GM12891 (cell line): Measurements from ENCODE around the gene UBE2M. TPM values are rescaled to one million over a fixed set of nuclear protein-coding genes. Genes with fewer than 3 reads are reported as not detected.
"Not testable (repeated sequence)": the region's sequence is repeated elsewhere in the genome, so short reads cannot be mapped to it uniquely, and the experiment has no call there.

Experiments used
- DNase-seq: peaks from one replicate; pipeline ENCODE4 v3.0.0; 2011; ENCODE audit warnings: low spot score; ENCODE audit not compliant: insufficient read length
- FAIRE-seq: peaks from 2 replicates; lab custom pipeline; 2011; peaks lifted over from hg19 to GRCh38; lab: Jason Lieb, UNC
- PAX5 ChIP-seq: IDR thresholded peaks from 2 replicates; pipeline ENCODE4 v1.6.1; 2011; ENCODE audit warnings: low read length, moderate library complexity, mild to moderate bottlenecking; ENCODE audit not compliant: insufficient read depth, severe bottlenecking
- POLR2A ChIP-seq: IDR thresholded peaks from 2 replicates; pipeline ENCODE4 v1.6.1; 2011; ENCODE audit warnings: low read depth, low read length, control low read depth
- POLR2AphosphoS5 ChIP-seq: IDR thresholded peaks from 2 replicates; pipeline ENCODE4 v1.6.1; 2011; ENCODE audit warnings: low read depth, low read length, control low read depth
- POU2F2 ChIP-seq: IDR thresholded peaks from 2 replicates; pipeline ENCODE4 v1.6.1; 2011; ENCODE audit warnings: low read depth, mild to moderate bottlenecking, control low read depth, low read length, moderate library complexity
- SPI1 ChIP-seq: IDR thresholded peaks from 2 replicates; pipeline ENCODE4 v1.6.1; 2011; ENCODE audit warnings: low read depth, low read length, control low read depth
- TAF1 ChIP-seq: IDR thresholded peaks from 2 replicates; pipeline ENCODE4 v1.6.1; 2011; ENCODE audit warnings: low read depth, low read length, control low read depth
- polyA plus RNA-seq: library from polyadenylated mRNA; unstranded; fragments of >200 nt; gene quantifications from one replicate; pipeline ENCODE4 v1.2.1, GENCODE V29; 2012; ENCODE audit warnings: low read depth, missing spikeins, inconsistent platforms; ENCODE audit not compliant: missing spikeins

Gene UBE2M
- 61.5 TPM for polyA plus RNA-seq

- FAIRE-seq (no peak), DNase-seq (no peak)
- TF ChIP-seq POLR2A (no peak), PAX5 (no peak), POLR2AphosphoS5 (no peak), TAF1 (no peak), POU2F2 (no peak), SPI1 (no peak)
Measured at GRCh38 chr19:58558066-58558622, at the start of gene UBE2M. TSS of gene UBE2M (minus strand) at chr19:58558611. CDS start at chr19:58558381, 230 bp downstream.

- FAIRE-seq, DNase-seq: not testable (repeated sequence)
Measured at GRCh38 chr19:58607213-58607612, 48.8 kb upstream of the UBE2M start.

DNA sequence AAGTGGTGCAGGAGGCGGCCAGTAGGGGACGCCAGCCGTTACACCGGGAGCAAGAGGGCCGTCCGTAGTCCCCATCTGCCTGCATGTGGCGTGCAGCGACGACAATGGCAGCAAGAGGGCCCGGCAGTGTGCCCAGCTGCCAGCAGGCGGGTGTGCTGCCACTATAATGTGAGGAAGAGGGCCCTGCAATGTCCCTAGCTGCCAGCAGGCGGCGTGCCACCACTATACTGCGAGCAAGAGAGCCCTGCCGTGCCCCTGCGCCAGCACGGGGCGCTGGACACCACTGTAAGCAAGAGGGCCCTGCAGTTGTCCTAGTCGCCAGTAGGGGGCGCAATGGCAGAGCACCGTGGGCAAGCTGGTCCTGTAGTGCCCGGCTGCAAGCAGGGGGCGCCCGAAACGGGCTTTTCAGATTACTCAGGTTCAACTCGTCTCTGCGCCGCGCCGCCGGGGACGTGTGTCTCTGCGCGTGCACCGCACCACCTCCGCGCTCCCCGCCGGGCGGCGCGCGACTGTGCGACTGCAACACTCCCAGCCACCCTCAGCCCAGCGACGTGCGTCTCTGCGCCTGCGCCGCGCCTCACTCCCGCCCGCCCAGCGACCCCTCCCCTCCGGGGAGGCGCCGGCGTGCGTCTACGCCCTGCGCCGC lies 48.0 kb upstream of the UBE2M start:
- not testable (repeated sequence) for FAIRE-seq, DNase-seq

- no peak for FAIRE-seq
- TF ChIP-seq POU2F2 (no peak), TAF1 (no peak), POLR2AphosphoS5 (no peak), PAX5 (no peak), POLR2A (no peak), SPI1 (no peak)
- DNase-seq = no peak
Measured at GRCh38 chr19:58586133-58586765, 27.8 kb upstream of the UBE2M start.

- no peak for DNase-seq
- TF ChIP-seq POLR2A (no peak), SPI1 (no peak), TAF1 (no peak), PAX5 (no peak), POLR2AphosphoS5 (no peak), POU2F2 (no peak)
- no peak for FAIRE-seq
Measured at GRCh38 chr19:58585442-58586132, 27.2 kb upstream of the UBE2M start.

- FAIRE-seq = no peak
Measured at GRCh38 chr19:58584498-58585441, 26.4 kb upstream of the UBE2M start.

GRCh38 chr19:58582985-58583384 lies 24.6 kb upstream of the UBE2M start:
- no peak for DNase-seq
- TF ChIP-seq POLR2AphosphoS5 (no peak), POU2F2 (no peak), TAF1 (no peak), POLR2A (no peak), PAX5 (no peak)
- no peak for FAIRE-seq

More at GRCh38 chr19:58584498-58585441, 26.4 kb upstream of the UBE2M start:
- TF ChIP-seq PAX5 (no peak), POU2F2 (no peak), SPI1 (no peak), POLR2AphosphoS5 (no peak), POLR2A (no peak), TAF1 (no peak)
- no peak for DNase-seq

- FAIRE-seq = peak; percentile 87
- TF ChIP-seq POLR2A (no peak), TAF1 (no peak), POU2F2 (0 out of 2 replicates have a peak, but pooled peaks have one; percentile 37)
- DNase-seq = peak; percentile 76
Measured at GRCh38 chr19:58581227-58582141, 23.1 kb upstream of the UBE2M start.
